Stimulated activated CD4-positive, alpha-beta T cell treated with anti-CD3 and anti-CD28 coated beads, TNF-alpha, amount 100 ng/mL, for 1 hour (primary cell): ENCODE results near the gene TFIP11.
"Not testable (repeated sequence)": the region's sequence is repeated elsewhere in the genome, so short reads cannot be mapped to it uniquely, and the experiment has no call there.

Experiments used
- DNase-seq, 3 donors: peaks; one replicate each; pipeline ENCODE4 v3.0.0-alpha.2; 2020; ENCODE audit warnings: low read depth in 3 of 3, low spot score in 1 of 3

TFIP11 gene

GRCh38 chr22:26541167-26541819 is 29.0 kb upstream of the TFIP11 start:
- no peak for DNase-seq

GRCh38 chr22:26540119-26540518 is 27.8 kb upstream of the TFIP11 start:
- DNase-seq = no peak

GRCh38 chr22:26536762-26537134 is 24.5 kb upstream of the TFIP11 start:
- DNase-seq = no peak

GRCh38 chr22:26536056-26536761 is 23.9 kb upstream of the TFIP11 start:
- no peak for DNase-seq

- no peak for DNase-seq
These were observed 23.3 kb upstream of the TFIP11 start for GRCh38 chr22:26535603-26535908.

- no peak for DNase-seq
These were observed 22.8 kb upstream of the TFIP11 start for GRCh38 chr22:26534874-26535602.

- no peak for DNase-seq
These were observed 22.0 kb upstream of the TFIP11 start for GRCh38 chr22:26534171-26534855.

GRCh38 chr22:26529345-26529744 is 17.1 kb upstream of the TFIP11 start:
- no peak for DNase-seq

GRCh38 chr22:26528518-26528917 is 16.2 kb upstream of the TFIP11 start:
- DNase-seq = not testable (repeated sequence)

- no peak for DNase-seq
These were observed 15.5 kb upstream of the TFIP11 start for GRCh38 chr22:26527574-26528465.

GRCh38 chr22:26527167-26527566 is 14.9 kb upstream of the TFIP11 start:
- DNase-seq = no peak

GRCh38 chr22:26525946-26526564 is 13.8 kb upstream of the TFIP11 start:
- DNase-seq = no peak

GRCh38 chr22:26524870-26525269 is 12.6 kb upstream of the TFIP11 start:
- DNase-seq = no peak

GRCh38 chr22:26522592-26522991 is 10.3 kb upstream of the TFIP11 start:
- no peak for DNase-seq

GRCh38 chr22:26522012-26522411 is 9.7 kb upstream of the TFIP11 start:
- DNase-seq = no peak

GRCh38 chr22:26517429-26517828 is 5.2 kb upstream of the TFIP11 start:
- no peak for DNase-seq

GRCh38 chr22:26516503-26516902 is 4.2 kb upstream of the TFIP11 start:
- no peak for DNase-seq

- DNase-seq = no peak
These were observed 3.7 kb upstream of the TFIP11 start for GRCh38 chr22:26515931-26516330.

- no peak for DNase-seq
These were observed 2.3 kb upstream of the TFIP11 start for GRCh38 chr22:26514419-26515161.

GRCh38 chr22:26513838-26514237 is 1.6 kb upstream of the TFIP11 start:
- no peak for DNase-seq
